ENCODE measurements around the gene DDX4.

DNA sequence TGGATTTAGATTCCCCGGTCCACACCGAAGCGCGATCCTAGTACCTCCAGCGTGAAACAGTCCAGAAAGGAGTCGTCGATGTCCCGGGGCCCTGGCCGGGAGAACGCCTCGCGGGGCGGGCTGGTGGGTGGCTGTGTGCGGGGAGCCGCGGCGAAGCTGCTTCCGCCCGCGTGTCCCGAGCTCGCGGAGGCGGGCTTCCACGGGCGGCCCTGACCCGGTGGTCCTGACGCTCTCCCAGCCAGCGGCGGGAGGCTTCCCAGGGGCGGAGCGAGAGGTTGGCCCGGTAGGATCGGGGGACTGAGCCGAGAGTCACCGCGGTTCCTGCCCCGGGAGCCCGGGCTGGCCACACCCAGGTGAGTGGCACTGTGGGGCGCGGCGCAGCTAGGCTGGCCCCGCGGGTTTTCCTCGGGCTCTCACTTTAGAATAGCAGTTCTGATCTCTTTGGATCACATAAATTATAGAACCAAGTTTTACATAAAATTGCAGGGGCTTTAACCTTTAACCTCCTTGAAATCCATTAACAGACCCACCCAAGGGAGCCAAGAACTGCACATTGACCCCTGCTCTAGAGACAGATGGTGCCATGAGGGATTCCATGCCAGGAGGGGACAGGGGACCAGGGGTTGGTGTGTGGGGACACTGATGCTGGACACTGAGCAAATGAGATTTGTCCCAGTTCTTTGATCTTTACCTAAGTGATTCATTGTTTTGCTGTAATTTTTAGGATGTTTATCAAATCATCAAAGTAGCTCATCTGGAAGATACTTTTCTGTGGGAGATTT lies 84.1 kb downstream of the DDX4 start:
- TF ChIP-seq ZNF70 (CRISPR knock-in tag; IDR thresholded peaks at IDR 0.05), result no peak
- TF ChIP-seq PPARA (CRISPR knock-in tag; IDR thresholded peaks at IDR 0.05; ENCODE audit: borderline replicate concordance), result no peak
- no peak for TF ChIP-seq ZNF565 (CRISPR knock-in tag; conservative IDR thresholded peaks at IDR 0.05; ENCODE audit: low read depth)
